Measurements from ENCODE around the gene PREP. TPM values are rescaled to one million over a fixed set of nuclear protein-coding genes. Genes with fewer than 3 reads are reported as not detected.

Gene PREP
- polyA plus RNA-seq, 1 of the 3 experiments (the other 2 are of a cell fraction), result 20.9 TPM

DNA sequence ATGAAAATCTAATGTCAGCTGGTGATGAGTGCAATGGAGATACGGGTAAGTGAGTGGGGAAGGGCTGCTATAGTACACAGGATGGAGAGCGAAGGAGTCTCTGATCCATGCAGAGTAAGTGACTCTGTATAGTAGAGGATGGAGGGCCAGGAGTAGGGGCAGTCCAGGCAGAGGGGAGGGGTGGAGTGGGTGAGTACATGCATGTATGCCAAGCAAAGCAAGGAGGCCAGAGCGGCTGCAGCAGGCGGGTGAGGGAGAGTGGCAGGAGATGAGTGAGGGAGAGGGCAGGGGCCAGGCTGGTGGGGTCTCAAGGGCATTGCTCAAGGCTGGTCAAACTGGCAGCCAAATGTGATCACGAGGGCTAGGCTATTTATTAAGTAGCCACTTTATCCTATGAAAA lies 94.0 kb downstream of the PREP start:
- POLR2A ChIA-PET, result no interaction called here
- Histone ChIP-seq H4K20me1 (ENCODE audit: insufficient read depth) (no peaks in the 10 kb centered on the region), H3K4me1 (ENCODE audit: control insufficient read depth in 1 of 2, insufficient read depth in 2 of 2, low read depth in 1 of 2, low read length in 1 of 2) (peaks cover 0 to 19% of the 10 kb centered on the region in 2 experiments; a peak in 2 of 4 replicates), H3K4me2 (no peak overlapping the region), H3K36me3 (replicated peaks in 1 of 2; ENCODE audit: control insufficient read depth in 1 of 2, insufficient read depth in 2 of 2, low read length in 1 of 2) (peaks cover 12 to 14% of the 10 kb centered on the region in 2 experiments), H3K4me3 (ENCODE audit: low read depth in 2 of 2, low read length in 1 of 2) (no peak overlapping the region), H3K9me3 (no peaks in the 10 kb centered on the region), H3F3A (replicated peaks; ENCODE audit: insufficient read depth) (no peaks in the 10 kb centered on the region), H2AFZ (ENCODE audit: low read depth) (no peak overlapping the region), H3K9me2 (no peaks in the 10 kb centered on the region), H3K79me2 (ENCODE audit: insufficient read depth) (no peaks in the 10 kb centered on the region), H3K27ac (ENCODE audit: low read depth in 2 of 2, low read length in 1 of 2) (no peak overlapping the region), H3K9ac (no peak overlapping the region), H3K27me3 (ENCODE audit: insufficient read depth) (no peaks in the 10 kb centered on the region)
- DNase-seq, result no peak
- CTCF ChIA-PET, result interaction anchor here (0.9 kb wide), 1 partner anchor 10 kb away, joined by 3 read pairs; no protein-coding TSS in a partner anchor
- 85% methylated on average over 5 of the region's 5 CpGs for WGBS (ENCODE audit: low lambda C conversion rate)
- TF ChIP-seq FOXM1 (IDR thresholded peaks at IDR 0.05; ENCODE audit: low read depth) (no peak), RXRA (IDR thresholded peaks at IDR 0.05; ENCODE audit: borderline replicate concordance, low read depth) (no peak), CHD2 (IDR thresholded peaks at IDR 0.05; ENCODE audit: low read length, partially characterized antibody) (no peak)
- TF ChIP-seq, protein P1, sequence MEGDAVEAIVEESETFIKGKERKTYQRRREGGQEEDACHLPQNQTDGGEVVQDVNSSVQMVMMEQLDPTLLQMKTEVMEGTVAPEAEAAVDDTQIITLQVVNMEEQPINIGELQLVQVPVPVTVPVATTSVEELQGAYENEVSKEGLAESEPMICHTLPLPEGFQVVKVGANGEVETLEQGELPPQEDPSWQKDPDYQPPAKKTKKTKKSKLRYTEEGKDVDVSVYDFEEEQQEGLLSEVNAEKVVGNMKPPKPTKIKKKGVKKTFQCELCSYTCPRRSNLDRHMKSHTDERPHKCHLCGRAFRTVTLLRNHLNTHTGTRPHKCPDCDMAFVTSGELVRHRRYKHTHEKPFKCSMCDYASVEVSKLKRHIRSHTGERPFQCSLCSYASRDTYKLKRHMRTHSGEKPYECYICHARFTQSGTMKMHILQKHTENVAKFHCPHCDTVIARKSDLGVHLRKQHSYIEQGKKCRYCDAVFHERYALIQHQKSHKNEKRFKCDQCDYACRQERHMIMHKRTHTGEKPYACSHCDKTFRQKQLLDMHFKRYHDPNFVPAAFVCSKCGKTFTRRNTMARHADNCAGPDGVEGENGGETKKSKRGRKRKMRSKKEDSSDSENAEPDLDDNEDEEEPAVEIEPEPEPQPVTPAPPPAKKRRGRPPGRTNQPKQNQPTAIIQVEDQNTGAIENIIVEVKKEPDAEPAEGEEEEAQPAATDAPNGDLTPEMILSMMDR (IDR thresholded peaks at IDR 0.05), result no peak

DNA sequence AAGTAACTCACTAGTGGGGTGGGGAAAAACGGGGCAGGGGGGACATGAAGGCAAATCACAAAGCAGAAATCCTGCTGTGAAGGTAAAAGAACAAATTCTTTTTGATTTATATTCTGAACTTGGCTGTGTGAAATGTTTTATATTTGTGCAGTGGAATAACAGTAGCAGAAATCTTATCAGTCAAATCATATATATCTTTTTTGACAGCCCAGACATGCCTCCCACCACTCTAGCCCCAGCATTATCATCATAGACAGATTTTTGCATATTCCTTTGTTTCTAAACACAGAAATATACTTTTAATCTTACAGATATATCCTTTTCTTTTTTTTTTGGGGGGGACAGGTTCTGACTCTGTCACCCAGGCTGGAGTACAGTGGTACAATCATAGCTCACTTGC lies 97.4 kb downstream of the PREP start:
- no peaks in the 10 kb centered on the region for H3F3A ChIP-seq (replicated peaks; ENCODE audit: insufficient read depth)
- no peak overlapping the region for H3K9ac ChIP-seq
- H3K4me2 ChIP-seq, result no peak overlapping the region
- no peaks in the 10 kb centered on the region for H3K9me3 ChIP-seq
- no peak overlapping the region for H3K4me3 ChIP-seq (ENCODE audit: low read depth in 2 of 2, low read length in 1 of 2)
- no peaks in the 10 kb centered on the region for H3K27me3 ChIP-seq (ENCODE audit: insufficient read depth)
- H3K79me2 ChIP-seq (ENCODE audit: insufficient read depth), result no peaks in the 10 kb centered on the region
- no peak overlapping the region for H2AFZ ChIP-seq (ENCODE audit: low read depth)
- CTCF ChIA-PET, result no interaction called here
- no peak for DNase-seq
- H3K9me2 ChIP-seq, result no peaks in the 10 kb centered on the region
- WGBS (ENCODE audit: low lambda C conversion rate), result 94% methylated on average over 1 of the region's 1 CpG
- POLR2A ChIA-PET, result no interaction called here
- H3K36me3 ChIP-seq (replicated peaks in 1 of 2; ENCODE audit: control insufficient read depth in 1 of 2, insufficient read depth in 2 of 2, low read length in 1 of 2), result peaks cover 5 to 7% of the 10 kb centered on the region in 2 experiments
- H3K27ac ChIP-seq (ENCODE audit: low read depth in 2 of 2, low read length in 1 of 2), result no peak overlapping the region
- peaks cover 0 to 13% of the 10 kb centered on the region in 2 experiments; a peak in 2 of 4 replicates for H3K4me1 ChIP-seq (ENCODE audit: control insufficient read depth in 1 of 2, insufficient read depth in 2 of 2, low read depth in 1 of 2, low read length in 1 of 2)
- H4K20me1 ChIP-seq (ENCODE audit: insufficient read depth), result no peaks in the 10 kb centered on the region
- TF ChIP-seq NRF1 (IDR thresholded peaks at IDR 0.05; ENCODE audit: low read depth, low read length) (no peak), REST (IDR thresholded peaks at IDR 0.05; ENCODE audit: low read depth, low read length) (no peak), SIN3A (IDR thresholded peaks at IDR 0.05; ENCODE audit: borderline replicate concordance, low read depth, low read length) (no peak), CHD2 (IDR thresholded peaks at IDR 0.05; ENCODE audit: low read length, partially characterized antibody) (no peak), POLR2AphosphoS5 (IDR thresholded peaks at IDR 0.05; ENCODE audit: low read depth, low read length) (no peak), EZH2phosphoT487 (IDR thresholded peaks at IDR 0.05; ENCODE audit: borderline replicate concordance, low read depth) (no peak), MAX (IDR thresholded peaks at IDR 0.05; ENCODE audit: low read depth) (no peak), TAF1 (IDR thresholded peaks at IDR 0.05; ENCODE audit: borderline replicate concordance, low read depth, low read length) (no peak), JUND (IDR thresholded peaks at IDR 0.05) (no peak)
- TF ChIP-seq, protein P2, sequence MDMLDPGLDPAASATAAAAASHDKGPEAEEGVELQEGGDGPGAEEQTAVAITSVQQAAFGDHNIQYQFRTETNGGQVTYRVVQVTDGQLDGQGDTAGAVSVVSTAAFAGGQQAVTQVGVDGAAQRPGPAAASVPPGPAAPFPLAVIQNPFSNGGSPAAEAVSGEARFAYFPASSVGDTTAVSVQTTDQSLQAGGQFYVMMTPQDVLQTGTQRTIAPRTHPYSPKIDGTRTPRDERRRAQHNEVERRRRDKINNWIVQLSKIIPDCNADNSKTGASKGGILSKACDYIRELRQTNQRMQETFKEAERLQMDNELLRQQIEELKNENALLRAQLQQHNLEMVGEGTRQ (IDR thresholded peaks at IDR 0.05; ENCODE audit: borderline replicate concordance, low read depth, low read length), result no peak
- TF ChIP-seq, protein P3, sequence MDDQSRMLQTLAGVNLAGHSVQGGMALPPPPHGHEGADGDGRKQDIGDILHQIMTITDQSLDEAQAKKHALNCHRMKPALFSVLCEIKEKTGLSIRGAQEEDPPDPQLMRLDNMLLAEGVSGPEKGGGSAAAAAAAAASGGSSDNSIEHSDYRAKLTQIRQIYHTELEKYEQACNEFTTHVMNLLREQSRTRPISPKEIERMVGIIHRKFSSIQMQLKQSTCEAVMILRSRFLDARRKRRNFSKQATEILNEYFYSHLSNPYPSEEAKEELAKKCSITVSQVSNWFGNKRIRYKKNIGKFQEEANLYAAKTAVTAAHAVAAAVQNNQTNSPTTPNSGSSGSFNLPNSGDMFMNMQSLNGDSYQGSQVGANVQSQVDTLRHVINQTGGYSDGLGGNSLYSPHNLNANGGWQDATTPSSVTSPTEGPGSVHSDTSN (IDR thresholded peaks at IDR 0.05), result no peak
- TF ChIP-seq, protein P1 (IDR thresholded peaks at IDR 0.05), result no peak

Data from SK-N-SH (cell line).